HepG2 (cell line): ENCODE measurements around the gene RABEP1. TPM values are rescaled to one million over a fixed set of nuclear protein-coding genes. Genes with fewer than 3 reads are reported as not detected.

Experiments used
- FIP1L1 ChIP-seq: fragments of 200-400 bp; formaldehyde crosslinking; IDR thresholded peaks from 2 replicates; pipeline ENCODE4 v1.6.1; 2018; ENCODE audit warnings: low read depth, mild to moderate bottlenecking, low read length, moderate library complexity, borderline replicate concordance; ENCODE audit not compliant: insufficient read depth
- FOXP4 ChIP-seq: sonication (generic); formaldehyde crosslinking; IDR thresholded peaks from 2 replicates; pipeline ENCODE4 v1.4.0; 2020; ENCODE audit warnings: missing genetic modification reagents
- GATAD1 ChIP-seq: IDR thresholded peaks from 2 replicates; pipeline ENCODE4 v1.6.1; 2016; ENCODE audit warnings: missing genetic modification reagents, missing compliant biosample characterization
- HDAC2 ChIP-seq: sonication (generic); formaldehyde crosslinking; IDR thresholded peaks from 2 replicates; pipeline ENCODE4 v1.4.0; 2020; ENCODE audit warnings: missing genetic modification reagents
- IRF2 ChIP-seq: IDR thresholded peaks from 2 replicates; pipeline ENCODE4 v1.6.1; 2018; ENCODE audit warnings: missing genetic modification reagents, missing compliant biosample characterization
- NFIB ChIP-seq: sonication (generic); formaldehyde crosslinking; IDR thresholded peaks from 2 replicates; pipeline ENCODE4 v1.9.0; 2021; ENCODE audit warnings: missing genetic modification reagents, mild to moderate bottlenecking, borderline replicate concordance
- NFYC ChIP-seq: IDR thresholded peaks from 2 replicates; pipeline ENCODE4 v1.6.1; 2016; ENCODE audit warnings: missing genetic modification reagents, missing compliant biosample characterization
- STAT5B ChIP-seq: sonication (generic); formaldehyde crosslinking; IDR thresholded peaks from 2 replicates; pipeline ENCODE4 v1.4.0; 2020; ENCODE audit warnings: missing genetic modification reagents
- ZNF124 ChIP-seq: sonication (generic); formaldehyde crosslinking; IDR thresholded peaks from 2 replicates; pipeline ENCODE4 v1.4.0; 2020; ENCODE audit warnings: missing genetic modification reagents
- ZNF160 ChIP-seq: sonication (generic); formaldehyde crosslinking; IDR thresholded peaks from 2 replicates; pipeline ENCODE4 v1.8.0; 2022; ENCODE audit warnings: mild to moderate bottlenecking, inconsistent platforms, missing genetic modification reagents
- ZNF17 ChIP-seq: sonication (generic); formaldehyde crosslinking; IDR thresholded peaks from 2 replicates; pipeline ENCODE4 v1.5.0; 2020; ENCODE audit warnings: mild to moderate bottlenecking, missing genetic modification reagents
- ZNF296 ChIP-seq: sonication (generic); formaldehyde crosslinking; conservative IDR thresholded peaks from 2 replicates; pipeline ENCODE4 v1.5.0; 2020; ENCODE audit warnings: mild to moderate bottlenecking, missing genetic modification reagents
- ZNF317 ChIP-seq: sonication (generic); formaldehyde crosslinking; IDR thresholded peaks from 2 replicates; pipeline ENCODE4 v1.5.0; 2020; ENCODE audit warnings: mild to moderate bottlenecking, missing genetic modification reagents
- ZNF546 ChIP-seq: sonication (generic); formaldehyde crosslinking; conservative IDR thresholded peaks from 2 replicates; pipeline ENCODE4 v1.8.1; 2023; ENCODE audit warnings: mild to moderate bottlenecking, missing genetic modification reagents
- ZNF615 ChIP-seq: sonication (generic); formaldehyde crosslinking; IDR thresholded peaks from 2 replicates; pipeline ENCODE4 v1.5.0; 2020; ENCODE audit warnings: mild to moderate bottlenecking, missing genetic modification reagents, borderline replicate concordance
- ZNF773 ChIP-seq: sonication (generic); formaldehyde crosslinking; IDR thresholded peaks from 2 replicates; pipeline ENCODE4 v1.4.0; 2020; ENCODE audit warnings: missing genetic modification reagents, borderline replicate concordance
- ZNF879 ChIP-seq: sonication (generic); formaldehyde crosslinking; IDR thresholded peaks from 2 replicates; pipeline ENCODE4 v1.8.1; 2023; ENCODE audit warnings: missing genetic modification reagents
- ZUFSP ChIP-seq: sonication (generic); formaldehyde crosslinking; IDR thresholded peaks from 2 replicates; pipeline ENCODE4 v1.9.0; 2021; ENCODE audit warnings: missing genetic modification reagents, mild to moderate bottlenecking, borderline replicate concordance
- polyA plus RNA-seq, 8 experiments: library from polyadenylated mRNA; depleted of rRNA in 3 of 8; stranded (reverse) in 7 of 8; unstranded in 1 of 8; fragments of >200 nt; fragmentation: Illumina TruSeq in 4 of 8; extraction: Trizol in 4 of 8; gene quantifications; 2 replicates each; pipeline versions ENCODE4 v1.2.1 to v1.2.3, GENCODE V29; 2011 to 2016; ENCODE audit warnings: low read depth in 4 of 8, missing spikeins in 1 of 8, mixed read lengths in 1 of 8; ENCODE audit not compliant: insufficient read depth in 1 of 8
- total RNA-seq, 5 experiments: library from RNA; depleted of rRNA; stranded (reverse); fragments of >200 nt; fragmentation: Illumina TruSeq; extraction: Trizol; gene quantifications; 2 replicates each; pipeline ENCODE4 v1.2.3, GENCODE V29; 2016; ENCODE audit warnings: low read depth in 1 of 5
- TF ChIP-seq, protein P1 (sequence below), 2 experiments: sonication (generic) in 1 of 2; formaldehyde crosslinking in 1 of 2; IDR thresholded peaks; 2 replicates each; pipeline versions ENCODE4 v1.4.0 to v1.6.1; 2016 to 2020; ENCODE audit warnings: borderline replicate concordance in 1 of 2, low read depth in 1 of 2, mild to moderate bottlenecking in 1 of 2, missing genetic modification reagents in 1 of 2
- TF ChIP-seq, protein P2 (sequence below): sonication (generic); formaldehyde crosslinking; IDR thresholded peaks from 2 replicates; pipeline ENCODE4 v1.5.1; 2020; ENCODE audit warnings: missing genetic modification reagents, mild to moderate bottlenecking, borderline replicate concordance

Gene RABEP1
- total and polyA plus RNA-seq, 2 of the 13 experiments (the other 11 are each of a cell fraction or from before 2014, with no cell fraction given), result 13.7 to 41.5 TPM

DNA sequence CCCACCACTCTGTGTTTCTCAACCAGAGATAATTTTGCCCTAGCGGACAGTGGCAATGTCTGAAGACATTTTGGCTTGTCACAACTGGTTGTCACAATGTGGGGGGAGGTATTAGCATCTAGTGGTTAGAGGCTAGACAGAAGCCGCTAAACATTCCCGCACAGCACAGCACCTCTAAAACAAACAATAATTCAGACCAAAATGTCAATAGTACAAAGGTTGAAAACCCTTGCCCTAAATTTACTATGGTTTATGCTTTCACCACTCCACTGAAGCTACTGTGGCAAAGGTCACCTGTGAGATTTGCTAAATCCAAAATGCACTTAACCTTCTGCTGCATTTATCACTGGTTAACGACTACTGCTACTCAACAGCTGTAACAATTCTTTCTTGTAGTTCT, 123.3 kb downstream of the RABEP1 start (continued):
- TF ChIP-seq, protein P1, sequence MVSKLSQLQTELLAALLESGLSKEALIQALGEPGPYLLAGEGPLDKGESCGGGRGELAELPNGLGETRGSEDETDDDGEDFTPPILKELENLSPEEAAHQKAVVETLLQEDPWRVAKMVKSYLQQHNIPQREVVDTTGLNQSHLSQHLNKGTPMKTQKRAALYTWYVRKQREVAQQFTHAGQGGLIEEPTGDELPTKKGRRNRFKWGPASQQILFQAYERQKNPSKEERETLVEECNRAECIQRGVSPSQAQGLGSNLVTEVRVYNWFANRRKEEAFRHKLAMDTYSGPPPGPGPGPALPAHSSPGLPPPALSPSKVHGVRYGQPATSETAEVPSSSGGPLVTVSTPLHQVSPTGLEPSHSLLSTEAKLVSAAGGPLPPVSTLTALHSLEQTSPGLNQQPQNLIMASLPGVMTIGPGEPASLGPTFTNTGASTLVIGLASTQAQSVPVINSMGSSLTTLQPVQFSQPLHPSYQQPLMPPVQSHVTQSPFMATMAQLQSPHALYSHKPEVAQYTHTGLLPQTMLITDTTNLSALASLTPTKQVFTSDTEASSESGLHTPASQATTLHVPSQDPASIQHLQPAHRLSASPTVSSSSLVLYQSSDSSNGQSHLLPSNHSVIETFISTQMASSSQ (IDR thresholded peaks at IDR 0.05; ENCODE audit: low read depth), result no peak
- TF ChIP-seq, protein P1 (CRISPR knock-in tag; IDR thresholded peaks at IDR 0.05; ENCODE audit: borderline replicate concordance), result peak; percentile 38; the same call in 1 of the 2 replicates
- TF ChIP-seq ZUFSP (CRISPR knock-in tag), result no peak
- no peak for TF ChIP-seq FIP1L1
- TF ChIP-seq ZNF879, result no peak
- no peak for TF ChIP-seq ZNF546 (CRISPR knock-in tag)
- TF ChIP-seq HDAC2 (CRISPR knock-in tag), result peak; percentile 78
- TF ChIP-seq NFIB (CRISPR knock-in tag), result no peak
- TF ChIP-seq ZNF615 (CRISPR knock-in tag), result no peak
- TF ChIP-seq FOXP4 (CRISPR knock-in tag), result peak; percentile 76
- no peak; the same call in 1 of the 2 replicates for TF ChIP-seq NFYC (CRISPR knock-in tag)
- TF ChIP-seq IRF2 (CRISPR knock-in tag), result peak; percentile 58; the same call in 1 of the 2 replicates
- TF ChIP-seq ZNF317 (CRISPR knock-in tag), result no peak
- TF ChIP-seq ZNF160 (CRISPR knock-in tag), result no peak
- TF ChIP-seq GATAD1, result no peak; the same call in 1 of the 2 replicates
- TF ChIP-seq ZNF124 (CRISPR knock-in tag), result no peak
- TF ChIP-seq ZNF296 (CRISPR knock-in tag), result no peak
- no peak for TF ChIP-seq STAT5B (CRISPR knock-in tag)
- TF ChIP-seq ZNF17 (CRISPR knock-in tag), result no peak
- TF ChIP-seq ZNF773 (CRISPR knock-in tag), result no peak
- TF ChIP-seq, protein P2, sequence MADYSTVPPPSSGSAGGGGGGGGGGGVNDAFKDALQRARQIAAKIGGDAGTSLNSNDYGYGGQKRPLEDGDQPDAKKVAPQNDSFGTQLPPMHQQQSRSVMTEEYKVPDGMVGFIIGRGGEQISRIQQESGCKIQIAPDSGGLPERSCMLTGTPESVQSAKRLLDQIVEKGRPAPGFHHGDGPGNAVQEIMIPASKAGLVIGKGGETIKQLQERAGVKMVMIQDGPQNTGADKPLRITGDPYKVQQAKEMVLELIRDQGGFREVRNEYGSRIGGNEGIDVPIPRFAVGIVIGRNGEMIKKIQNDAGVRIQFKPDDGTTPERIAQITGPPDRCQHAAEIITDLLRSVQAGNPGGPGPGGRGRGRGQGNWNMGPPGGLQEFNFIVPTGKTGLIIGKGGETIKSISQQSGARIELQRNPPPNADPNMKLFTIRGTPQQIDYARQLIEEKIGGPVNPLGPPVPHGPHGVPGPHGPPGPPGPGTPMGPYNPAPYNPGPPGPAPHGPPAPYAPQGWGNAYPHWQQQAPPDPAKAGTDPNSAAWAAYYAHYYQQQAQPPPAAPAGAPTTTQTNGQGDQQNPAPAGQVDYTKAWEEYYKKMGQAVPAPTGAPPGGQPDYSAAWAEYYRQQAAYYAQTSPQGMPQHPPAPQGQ (CRISPR knock-in tag), result no peak
